SK-N-DZ (cell line): Measurements from ENCODE around the gene NKIRAS2.

ENCODE experiments used
- DNase-seq: peaks from one replicate; pipeline ENCODE4 v3.0.0-alpha.2; 2015; ENCODE audit warnings: low spot score

Gene NKIRAS2

DNA sequence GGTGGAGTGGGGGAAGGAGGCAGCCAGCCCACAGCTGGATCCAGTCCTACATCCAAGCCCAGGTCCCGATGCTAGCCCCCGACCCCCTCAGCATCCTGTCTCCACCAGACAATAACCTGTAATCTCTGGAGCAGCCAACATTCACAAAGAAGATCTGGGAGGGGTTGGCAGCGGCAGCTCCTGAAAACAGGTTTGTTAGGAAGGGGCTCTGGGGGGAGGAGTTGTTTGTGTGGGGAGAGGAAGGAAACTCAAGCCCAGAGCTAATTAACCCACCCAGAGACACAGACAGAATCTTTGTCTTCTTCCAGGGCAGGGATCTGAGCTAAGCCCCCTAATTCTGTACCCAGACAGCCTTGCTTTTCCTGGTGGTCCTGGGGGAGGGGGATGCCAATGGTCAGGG, 35.1 kb downstream of the NKIRAS2 start:
- no peak for DNase-seq

DNA sequence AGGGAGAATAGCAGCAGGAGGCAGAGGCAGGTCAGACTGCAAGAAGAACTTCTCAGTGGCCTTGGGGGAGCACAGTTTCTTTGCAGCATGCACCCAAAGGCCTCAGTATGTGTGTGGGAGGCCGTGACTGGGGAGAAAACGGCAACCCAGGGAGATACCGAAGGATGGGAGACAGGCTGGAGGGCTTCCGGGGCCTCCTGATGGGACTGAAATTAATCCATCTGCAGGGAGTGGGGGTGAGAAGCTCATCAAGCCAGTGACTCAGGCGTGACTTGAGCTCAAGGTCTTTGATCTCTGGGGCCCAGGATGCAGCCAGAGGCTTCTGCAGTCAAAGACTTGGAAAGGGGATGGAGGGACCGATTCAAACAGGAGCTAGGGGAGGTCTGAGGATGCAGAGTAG, 35.6 kb downstream of the NKIRAS2 start:
- DNase-seq: no peak

- no peak for DNase-seq
Observed at GRCh38 chr17:42056635-42057034, 36.7 kb downstream of the NKIRAS2 start.

DNA sequence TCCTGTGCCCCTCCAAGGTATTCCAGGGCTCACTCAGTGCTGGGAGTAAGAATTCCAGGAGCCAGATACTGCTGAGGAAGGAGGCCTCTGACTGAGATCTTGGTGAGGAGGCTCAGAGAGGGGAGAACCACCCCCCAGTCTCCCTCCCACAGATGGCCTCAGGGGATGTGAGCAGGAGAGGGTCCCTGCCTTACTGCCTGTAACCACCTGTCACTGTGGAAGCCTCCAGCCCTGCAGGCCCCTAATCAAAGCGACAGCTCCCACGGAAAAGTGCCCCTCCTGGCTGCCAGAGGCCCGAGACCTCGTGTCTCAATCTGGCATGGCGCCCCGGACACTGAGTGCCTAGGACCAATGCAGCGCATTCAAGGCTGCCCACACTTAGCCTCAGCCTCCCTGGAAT, 38.2 kb downstream of the NKIRAS2 start:
- no peak for DNase-seq

DNA sequence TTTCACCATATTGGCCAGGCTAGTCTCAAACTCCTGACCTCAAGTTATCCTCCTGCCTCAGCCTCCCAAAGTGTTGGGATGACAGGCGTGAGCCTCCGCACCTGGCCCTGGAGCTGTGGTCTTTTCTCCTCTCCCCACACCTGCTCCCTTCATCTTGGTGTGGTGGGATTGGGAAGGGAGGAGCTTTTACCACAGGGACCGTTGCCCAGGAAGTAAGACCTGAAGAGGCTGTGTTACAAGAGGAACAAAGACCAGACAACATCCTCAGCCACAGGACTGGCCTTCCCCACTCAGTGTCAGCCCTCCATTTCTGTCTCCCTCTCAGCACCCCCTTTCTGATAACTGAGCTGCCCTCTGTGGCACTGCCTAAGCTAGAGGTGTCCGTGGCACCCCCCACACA, 39.9 kb downstream of the NKIRAS2 start:
- no peak for DNase-seq

- DNase-seq: no peak
Observed at GRCh38 chr17:42060231-42060630, 40.3 kb downstream of the NKIRAS2 start.

DNA sequence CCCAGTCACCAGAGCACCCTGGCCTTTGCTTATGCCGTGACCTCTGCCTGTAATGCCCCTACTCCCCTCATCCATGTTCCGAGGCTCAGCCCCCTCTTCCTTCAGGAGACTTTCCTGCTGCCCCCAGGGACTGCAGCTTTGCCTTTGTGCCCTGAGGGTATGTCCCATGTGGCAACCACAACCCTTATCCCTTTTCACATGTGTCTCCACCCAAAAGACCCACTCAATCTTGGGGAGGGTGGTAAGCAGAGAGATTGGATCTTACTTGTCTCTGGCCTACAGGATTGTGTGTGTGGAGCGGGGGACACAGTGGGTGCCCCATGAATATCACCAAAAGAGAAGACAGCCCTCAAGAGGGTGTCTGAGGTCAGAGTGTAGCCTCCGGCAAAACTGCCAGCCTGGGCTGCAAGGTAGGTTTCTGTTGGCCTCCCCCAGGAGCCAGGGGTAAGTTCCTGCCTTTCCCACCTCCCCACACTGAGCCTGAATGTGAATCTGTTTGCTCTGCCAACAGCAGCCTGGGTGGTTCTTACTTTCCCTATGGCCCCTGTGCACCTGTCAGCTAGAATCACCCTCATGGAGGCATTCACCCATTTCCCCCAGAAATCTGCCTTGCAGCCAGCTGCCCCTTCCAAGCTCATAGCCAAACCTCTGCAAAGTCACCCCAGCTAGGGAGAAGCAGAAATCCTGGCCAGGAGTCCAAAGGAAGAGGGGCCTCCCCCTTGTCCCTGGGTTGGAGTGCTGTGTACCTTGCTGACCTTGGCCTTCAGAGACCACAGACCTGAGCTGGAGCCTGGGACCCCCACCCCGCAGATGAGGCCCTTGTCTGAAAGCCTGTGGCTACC, 42.0 kb downstream of the NKIRAS2 start:
- DNase-seq: peak; percentile 41

DNA sequence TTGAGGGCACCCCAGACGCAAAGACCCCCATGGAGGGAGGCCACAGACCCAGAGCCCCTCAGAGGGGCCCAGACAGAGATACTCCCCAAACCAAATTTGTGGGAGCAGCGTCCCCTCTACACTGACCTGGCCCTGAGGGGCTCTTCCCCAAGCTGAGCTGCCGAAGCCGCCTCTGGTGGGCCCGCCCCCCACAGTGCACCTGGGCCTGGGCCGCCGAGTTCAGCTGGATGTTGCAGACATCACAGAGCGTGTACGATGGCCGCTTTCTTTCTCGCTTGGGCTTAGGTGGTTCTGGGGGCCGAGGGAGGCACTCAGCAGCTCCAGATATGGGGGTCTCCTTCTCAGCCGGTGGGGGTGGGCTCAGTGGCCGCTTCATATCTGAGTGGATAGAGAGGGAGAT, 42.8 kb downstream of the NKIRAS2 start:
- no peak for DNase-seq

- DNase-seq: no peak
Observed at GRCh38 chr17:42065201-42065600, 45.3 kb downstream of the NKIRAS2 start.

GRCh38 chr17:42067371-42068091, 47.6 kb downstream of the NKIRAS2 start:
- peak; percentile 84 for DNase-seq

- no peak for DNase-seq
Observed at GRCh38 chr17:42068979-42069378, 49.1 kb downstream of the NKIRAS2 start.

GRCh38 chr17:42071810-42072209, 51.9 kb downstream of the NKIRAS2 start:
- DNase-seq: no peak

DNA sequence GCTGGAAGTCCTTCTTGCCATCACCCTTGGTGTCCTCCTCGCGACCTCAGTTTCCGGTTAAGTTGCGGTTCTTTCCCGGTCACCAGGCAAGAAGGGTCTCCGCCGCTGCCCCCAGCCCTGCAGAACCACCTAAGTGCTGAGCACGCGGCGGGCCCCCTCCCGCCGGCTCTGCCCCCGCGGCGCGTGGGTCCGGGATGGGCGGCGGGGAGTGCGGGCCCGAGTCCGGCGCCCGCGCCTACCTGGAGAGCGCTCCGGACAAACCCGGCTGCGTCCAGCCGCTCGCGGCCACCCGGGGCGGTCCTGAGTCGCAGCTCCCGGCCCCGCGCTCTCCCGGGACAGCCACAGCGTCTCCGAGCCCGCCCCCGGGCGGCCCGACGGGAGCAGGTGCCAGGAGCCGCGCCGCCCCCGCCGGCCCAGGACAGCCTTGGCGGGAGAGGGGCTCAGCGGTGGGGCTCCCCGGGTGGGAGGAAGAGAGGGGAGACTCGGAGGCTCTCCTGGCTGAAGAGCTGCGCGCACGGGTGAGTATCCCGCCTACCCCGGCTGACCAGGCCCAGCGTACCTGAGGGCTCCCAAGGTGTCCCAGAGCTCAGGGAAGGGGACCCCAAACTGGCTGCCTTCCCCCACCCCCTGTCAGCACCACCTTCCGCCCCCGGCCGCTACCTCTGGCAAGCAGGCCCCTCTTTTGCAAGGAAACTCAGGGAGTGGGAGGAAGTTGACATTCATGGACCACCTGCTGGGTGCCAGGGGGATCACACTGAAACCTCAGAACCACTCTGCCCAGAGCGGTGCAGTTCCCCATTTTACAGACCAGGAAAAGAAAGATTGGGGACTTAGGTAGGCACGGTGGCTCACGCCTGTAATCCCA, 52.7 kb downstream of the NKIRAS2 start:
- DNase-seq: no peak
